Measurements from ENCODE around the gene TAF1B.

Gene TAF1B

DNA sequence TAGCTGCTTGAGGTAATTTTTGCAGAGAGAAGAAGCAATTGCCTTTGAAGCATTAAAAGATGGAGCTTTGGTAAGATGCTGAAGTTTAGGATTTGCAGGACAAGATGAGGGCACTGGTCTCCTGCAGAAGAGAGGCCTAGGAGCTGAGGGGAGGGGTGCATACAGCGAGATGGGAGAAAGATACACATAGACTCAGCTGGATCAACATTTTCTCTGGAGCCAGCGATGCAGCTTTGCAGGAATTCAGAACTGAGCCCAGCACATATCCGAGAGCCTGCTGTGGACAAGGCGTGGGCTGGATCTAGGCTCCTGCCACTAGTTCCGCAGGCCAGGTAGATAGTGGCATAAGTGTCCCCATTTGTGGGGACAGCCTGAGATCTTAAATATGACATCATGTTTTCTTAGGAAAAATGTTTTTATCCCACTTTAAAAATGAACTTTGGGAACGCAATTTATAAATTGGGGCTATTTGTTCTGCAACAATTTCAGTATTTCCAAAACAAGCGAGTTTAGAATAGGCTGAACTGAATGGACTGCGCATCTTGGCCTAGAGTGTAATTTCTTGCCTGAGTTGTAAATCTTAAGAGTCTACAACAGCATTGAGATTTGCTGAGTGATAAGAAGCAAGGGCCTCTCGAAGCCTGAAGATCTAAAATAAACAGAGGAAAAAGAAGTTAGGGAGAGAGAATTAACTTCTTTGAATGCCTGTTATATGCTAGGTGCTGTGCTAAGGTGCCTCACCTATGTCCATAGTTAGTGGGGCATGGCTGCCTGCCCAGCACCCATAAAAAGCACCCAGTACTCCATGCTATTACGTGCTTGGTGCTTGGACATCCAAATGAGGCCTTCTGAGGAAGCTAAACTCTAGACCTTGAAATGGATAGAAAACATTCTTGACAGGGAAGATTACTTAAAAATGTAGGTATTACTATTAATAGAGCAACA is 125.6 kb downstream of the TAF1B start:
- no peak for DNase-seq

DNA sequence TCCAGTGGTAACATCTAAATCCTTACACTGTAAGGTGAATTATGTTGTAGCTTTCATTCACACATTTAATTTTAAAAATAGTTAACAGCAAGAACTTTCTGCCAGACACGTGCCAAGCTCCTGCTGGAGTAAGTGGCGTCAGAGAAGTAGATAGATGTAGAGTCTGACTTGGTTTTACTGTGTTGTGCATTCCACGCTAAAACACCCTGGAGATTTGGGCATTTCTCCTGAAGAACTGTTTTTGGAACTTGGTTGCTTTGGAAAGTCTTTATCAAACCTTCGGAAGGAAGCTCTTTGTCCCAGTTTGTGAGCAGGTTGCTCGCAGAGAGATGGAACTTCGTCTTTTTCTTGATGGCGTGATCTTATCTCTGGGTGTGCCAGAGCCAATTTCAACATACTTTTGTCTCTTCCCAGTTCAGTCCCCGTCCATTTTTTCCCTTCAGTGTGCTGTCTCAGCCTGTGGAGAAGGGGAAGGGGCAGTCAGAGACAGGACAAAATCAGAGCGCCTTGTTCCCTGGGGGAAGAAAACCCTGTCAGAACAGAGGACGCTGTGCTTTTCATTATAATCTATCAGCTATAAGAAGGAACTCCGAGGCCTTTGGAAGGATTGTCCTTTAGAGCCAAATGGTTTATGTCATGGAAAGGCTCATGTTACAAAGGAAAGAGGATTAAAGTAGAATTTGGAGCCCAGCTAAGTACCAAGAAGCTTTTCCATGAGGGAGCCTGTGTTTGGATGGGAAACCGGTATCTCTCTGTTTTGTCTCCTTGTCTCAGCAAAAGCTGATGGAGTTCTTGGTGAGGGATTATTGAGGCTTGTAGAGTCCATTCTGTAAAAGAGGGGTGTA is 127.1 kb downstream of the TAF1B start:
- peak; percentile 98 for DNase-seq

DNA sequence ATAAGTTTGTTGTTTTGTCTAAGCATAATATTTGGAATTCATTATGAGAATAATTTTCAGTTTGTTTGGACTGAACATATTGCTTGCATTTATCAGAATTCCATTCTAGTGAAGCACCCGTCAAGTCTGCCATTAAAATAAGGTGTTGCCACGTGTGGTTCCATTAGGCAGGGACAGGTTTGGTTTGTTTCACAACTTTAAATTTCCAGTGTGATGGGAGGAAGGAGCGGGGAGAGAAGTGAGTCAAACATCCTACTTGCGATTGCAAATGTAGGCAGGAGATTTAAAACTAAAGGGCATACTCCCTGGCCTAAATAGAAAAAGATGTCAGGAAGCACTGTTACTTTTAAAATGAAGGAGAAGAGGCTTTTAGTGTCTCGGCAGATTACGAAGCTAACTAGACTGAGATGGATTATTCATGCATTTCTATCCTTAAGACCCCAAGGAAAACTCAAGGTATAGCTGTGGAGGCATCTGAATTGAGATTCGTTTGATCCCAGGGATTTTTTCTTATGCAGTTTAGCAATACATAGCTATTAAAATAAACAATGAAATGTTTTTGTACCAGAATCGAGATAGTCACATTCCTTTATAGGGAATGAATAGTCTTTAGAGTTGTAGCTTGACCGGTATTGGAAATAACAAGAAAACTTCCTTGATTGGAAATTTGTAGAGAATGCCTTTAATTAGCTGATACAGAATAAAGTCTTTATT is 128.0 kb downstream of the TAF1B start:
- DNase-seq: peak; percentile 46

DNA sequence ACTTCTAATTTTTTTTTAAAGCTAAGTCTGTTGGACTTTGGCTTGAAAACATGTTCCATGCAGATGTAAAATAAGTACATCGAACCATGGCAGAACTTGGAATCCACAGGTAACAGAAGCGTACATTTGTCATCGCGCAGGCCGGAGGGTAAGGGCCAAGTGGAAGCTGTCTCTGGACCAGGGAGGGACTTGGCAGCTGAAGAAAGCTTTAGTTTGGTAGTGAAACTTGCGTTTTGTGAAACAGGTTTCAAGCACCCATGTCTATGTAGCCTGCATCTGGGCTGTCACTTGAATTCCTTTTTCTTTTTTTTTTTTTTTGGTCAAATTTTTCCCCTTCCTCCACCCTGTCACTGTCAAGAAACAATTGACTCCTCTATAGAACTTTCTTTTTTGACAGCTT is 128.6 kb downstream of the TAF1B start:
- DNase-seq: no peak

DNA sequence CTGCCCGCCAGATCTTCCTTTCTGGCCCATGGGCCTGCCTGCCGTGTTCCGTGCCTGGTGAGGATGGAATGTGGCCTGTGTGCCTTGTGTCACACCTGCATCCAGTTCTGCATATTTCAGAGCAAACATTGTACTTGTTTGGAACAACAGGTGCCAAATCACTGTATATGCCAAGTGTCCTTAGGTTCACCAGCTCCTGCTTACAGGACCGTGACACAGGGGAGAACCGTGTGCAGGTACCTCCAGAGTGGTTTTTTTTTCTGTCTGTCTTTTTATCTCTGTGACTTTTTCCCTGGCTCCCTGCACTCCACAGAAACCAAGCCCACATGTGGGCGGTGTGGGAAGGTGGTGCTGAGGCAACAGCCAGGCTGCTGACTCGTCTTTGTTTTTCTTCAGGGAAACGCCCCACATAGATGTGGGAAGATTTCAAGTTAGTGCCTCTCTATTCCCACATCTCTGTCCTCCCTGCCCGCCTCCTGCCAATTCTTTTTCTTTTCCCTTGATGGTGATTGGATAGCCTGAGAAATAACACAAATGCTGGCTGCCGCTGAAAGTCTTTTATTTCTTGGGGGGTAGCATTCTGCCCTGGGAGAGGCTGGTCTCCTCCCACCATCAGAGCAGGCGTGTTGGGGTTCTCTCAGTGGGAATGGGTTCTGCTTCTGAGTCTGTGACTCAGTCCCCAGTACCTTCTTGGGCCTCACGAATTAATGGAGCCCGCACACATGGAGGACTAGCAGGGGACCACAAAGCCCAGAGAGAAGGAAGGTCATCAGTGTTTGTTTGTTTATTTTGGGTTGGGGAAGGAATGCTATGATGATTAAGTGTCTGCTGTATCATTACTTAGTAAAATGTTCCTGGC is 129.6 kb downstream of the TAF1B start:
- no peak for DNase-seq

DNA sequence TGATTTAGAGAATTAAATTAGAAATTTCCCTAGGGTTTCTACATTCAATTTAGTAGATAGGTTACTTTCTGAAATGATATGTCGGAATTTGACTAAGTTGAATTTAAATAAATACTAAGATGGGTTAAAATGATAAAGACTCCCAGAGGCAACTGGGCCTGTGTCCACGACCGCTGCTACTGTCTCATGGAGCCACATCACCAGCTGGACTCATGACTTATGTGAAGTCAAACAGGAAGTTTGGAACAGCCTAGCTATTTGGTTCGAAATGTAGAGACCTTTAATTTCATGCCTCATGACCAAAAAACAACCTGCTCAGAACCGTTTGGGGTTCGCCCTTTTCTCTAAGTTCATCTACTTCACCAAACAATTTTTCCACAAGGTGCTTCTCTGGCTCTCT is 130.4 kb downstream of the TAF1B start:
- DNase-seq: no peak

DNA sequence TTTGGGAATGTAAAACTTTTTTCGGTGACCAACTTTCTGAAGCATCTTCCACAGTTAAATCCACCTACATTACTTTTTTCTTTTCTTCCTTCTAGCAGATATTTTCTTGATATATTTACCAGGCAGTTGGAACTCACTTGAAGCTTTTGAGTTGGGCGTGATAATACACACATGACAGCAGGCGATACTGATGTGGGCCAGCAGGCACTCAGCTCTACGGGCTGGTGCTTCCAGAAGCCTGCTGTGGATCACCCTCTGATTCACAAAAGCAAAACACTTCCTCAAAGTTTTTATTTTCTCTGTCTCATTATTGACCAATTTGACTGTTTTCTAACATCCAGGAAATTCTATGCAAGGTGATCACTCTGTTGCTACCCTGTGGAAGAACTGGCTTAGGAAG is 131.1 kb downstream of the TAF1B start:
- no peak for DNase-seq

DNA sequence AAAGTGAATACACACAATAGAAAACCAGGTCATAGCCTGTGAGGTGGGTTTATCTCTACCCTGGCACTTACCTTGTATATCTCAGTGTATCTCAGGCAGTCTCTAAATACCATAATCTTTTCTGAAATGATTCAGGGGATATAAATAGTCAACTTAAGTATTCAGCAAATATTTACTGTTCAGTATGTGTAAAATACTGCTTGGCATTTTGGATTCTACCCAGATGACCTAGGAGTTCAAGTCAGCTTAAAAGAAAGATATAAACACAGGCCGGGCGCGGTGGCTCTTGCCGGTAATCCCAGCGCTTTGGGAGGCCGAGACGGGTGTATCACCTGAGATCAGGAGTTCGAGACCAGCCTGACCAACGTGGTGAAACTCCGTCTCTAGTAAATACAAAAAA is 132.1 kb downstream of the TAF1B start:
- no peak for DNase-seq

DNA sequence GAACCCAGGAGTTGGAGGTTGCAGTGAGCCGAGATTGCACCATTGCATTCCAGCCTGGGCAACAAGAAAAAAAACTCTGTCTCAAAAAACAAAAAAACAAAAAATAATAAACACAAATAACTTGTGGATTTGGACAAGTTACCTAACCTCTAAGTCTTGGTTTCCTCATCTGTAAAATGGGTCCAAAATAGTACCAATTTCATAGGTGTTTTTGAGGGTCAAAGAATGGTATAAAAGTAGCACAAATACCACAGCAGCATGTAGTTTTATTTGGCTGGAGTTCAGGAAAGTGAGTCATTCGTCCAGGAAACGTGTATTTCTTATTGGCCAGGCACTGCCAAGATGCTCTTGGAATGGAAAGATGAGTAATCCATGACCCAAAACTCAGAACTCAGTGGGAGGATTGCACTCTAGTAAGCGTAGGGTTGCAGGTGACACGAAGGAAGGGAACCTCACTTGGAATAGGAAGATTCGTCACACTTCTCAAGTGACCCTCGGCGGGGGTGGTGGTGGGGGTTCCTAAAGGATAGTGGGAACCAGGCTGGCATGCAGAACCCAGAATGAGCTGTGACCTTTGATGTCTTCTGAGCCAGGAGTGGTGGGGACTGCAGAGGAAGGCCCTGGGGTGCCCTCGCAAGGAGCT is 132.7 kb downstream of the TAF1B start:
- DNase-seq: no peak

DNA sequence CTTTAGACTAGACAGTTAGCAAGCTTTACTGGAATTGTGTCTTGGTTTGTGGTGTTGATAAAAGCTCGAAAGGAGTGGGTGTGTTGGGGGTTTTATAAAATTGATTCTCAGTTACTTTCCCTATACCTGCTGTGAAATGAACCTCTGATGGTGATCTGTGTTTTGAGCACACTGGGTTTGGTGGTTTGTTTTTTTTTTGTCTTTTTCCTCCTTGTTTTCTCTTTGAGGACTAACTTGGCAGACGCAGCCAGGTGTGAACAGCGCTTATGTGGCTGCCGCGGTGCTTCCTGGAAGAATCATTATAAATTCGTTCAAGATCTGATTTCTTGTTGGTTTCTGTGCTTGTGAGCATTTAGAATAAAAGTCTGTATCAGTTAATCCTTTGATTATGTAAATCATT is 136.7 kb downstream of the TAF1B start:
- no peak for DNase-seq

DNA sequence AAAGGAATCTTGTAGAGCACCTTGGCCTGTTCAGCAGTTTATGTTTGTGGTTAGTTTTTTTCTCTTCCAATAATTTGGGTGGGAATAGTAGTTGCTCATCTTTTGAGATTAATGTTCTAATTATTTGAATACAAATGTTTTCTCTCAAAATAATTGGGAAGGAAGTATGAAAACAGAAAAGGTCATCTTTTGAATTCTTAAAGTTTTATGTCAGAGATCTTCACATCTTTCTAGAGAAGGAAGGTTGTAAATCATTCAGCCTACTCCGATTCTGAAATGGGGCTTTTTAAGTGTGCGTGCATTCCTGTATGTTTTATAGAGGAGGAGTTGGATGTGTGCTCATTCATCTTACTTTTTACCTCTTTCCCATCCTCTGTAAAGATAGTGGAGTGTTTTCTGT is 137.2 kb downstream of the TAF1B start:
- DNase-seq: no peak

DNA sequence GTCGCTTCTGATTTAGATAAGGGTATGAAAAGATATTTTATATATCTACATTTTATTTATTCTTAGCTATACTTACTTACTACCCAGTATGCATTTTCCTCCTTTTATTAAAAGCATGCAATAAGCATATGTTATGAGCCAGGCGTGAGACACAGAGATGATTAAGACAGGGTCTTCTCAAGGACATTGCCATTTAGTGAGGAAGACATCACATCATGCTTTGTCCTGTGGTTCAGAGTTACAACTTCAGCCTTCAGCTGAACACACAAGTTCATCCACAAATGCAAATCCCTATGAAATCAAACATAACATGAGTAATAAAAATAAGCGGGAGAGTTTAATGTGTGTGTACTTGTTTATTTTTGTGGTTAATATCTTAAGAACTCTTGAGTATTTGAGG is 138.4 kb downstream of the TAF1B start:
- no peak for DNase-seq

DNA sequence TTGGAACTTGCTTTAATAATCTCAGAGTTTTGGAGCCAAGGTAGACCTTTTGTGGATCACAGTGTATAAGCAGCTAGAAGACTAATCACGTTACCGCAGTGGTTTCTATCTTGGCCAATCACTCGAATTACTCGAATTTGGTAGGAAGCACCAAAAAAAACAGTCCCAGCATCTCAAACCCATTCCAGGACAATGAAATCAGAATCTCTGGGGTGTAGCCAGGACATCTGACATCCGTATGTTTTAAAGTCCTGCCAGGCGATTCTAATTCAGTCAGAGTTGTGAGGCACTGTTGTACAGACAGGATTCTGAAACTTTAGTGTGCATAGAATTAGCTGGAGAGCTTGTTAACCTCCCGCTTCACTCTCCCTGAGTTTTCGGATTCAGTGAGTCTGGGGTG is 139.0 kb downstream of the TAF1B start:
- DNase-seq: no peak

DNA sequence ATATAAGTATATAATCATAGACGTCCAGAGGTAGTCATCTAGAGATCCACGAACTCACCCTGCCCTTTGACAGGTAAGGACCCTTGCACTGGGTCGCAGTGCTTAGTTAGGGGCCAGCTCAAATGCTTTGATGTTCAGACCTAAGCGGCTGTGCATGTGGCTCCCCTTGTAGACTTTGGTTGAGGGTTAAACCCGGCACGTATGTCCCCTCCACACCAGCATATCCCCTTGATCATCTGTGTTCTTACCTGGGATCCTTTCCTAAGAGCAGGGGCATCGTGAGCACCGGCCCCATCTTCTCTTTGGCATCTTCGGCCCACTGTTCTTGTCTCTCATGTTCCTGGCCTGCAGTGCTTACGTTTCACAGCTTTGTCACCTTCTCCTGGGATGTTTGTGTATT is 139.6 kb downstream of the TAF1B start:
- DNase-seq: no peak

DNA sequence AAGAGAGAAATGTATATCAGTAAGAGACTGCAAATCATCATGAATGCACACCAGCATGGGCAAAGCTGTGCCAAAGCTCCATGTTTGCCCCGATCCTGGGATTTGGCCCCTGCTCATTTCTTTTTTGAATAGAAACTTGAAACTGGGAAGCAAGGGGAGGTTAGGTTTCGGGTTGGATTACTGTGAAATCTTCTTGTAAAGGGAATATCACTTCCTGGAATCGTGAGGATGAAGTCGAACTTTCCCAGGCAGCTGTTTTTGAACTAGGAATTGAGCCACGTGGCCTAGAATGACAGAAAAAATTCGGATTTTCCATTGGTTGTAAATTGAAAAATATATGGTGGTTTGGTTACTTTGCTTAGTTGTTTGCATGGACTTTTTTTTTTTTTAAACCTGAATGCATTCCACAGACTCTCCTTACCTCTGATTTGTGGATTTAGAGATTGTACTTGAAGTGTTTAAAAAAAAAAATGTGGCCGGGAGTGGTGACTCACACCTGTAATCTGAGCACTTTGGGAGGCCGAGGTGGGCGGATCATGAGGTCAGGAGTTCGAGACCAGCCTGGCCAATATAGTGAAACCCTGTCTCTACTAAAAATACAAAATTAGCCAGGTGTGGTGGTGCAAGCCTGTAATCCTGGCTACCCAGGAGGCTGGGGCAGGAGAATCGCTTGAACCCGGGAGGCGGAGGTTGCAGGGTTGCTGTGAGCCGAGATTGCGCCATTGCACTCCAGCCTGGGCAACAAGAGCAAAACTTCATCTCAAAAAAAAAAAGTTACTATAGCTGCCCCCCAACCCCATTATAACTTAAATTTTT is 140.3 kb downstream of the TAF1B start:
- DNase-seq: no peak
